OCI-LY7 (cell line): ENCODE measurements around the gene RAB3IP. TPM values are rescaled to one million over a fixed set of nuclear protein-coding genes. Genes with fewer than 3 reads are reported as not detected.

Experiments
- BruUV-seq: library from RNA; stranded (reverse); fragments of 400-500 nt; replicated peaks from 2 replicates; lab custom pipeline; 2021; lab: Mats Ljungman, UMichigan
- CTCF ChIA-PET: fragments of 300-600 bp; sonication (Branson Sonifier 250); formaldehyde crosslinking; loops from one replicate; lab custom pipeline; 2022; ENCODE audit warnings: antibody characterized with exemption; ENCODE audit not compliant: unreplicated experiment; lab: Charles Lee
- POLR2A ChIA-PET: fragments of 300-600 bp; sonication (Branson Sonifier 250); formaldehyde crosslinking; loops from one replicate; lab custom pipeline; 2022; ENCODE audit warnings: antibody characterized with exemption; lab: Charles Lee
- DNase-seq: peaks from one replicate; pipeline ENCODE4 v3.0.0-alpha.2; 2015; ENCODE audit warnings: low spot score
- H2AFZ ChIP-seq: fragments of 200-600 bp; sonication (generic), shearing (Covaris generic); 2 replicates; pipeline ENCODE4 v1.6.1; 2014; ENCODE audit warnings: mild to moderate bottlenecking, antibody characterized with exemption, low read length, moderate library complexity
- H3K27ac ChIP-seq: fragments of 200-600 bp; sonication (generic); 2 replicates; pipeline ENCODE4 v1.5.1; 2014; ENCODE audit warnings: mixed run types, low read depth, mild to moderate bottlenecking, moderate library complexity, low read length, inconsistent platforms; ENCODE audit not compliant: poor library complexity, severe bottlenecking
- H3K36me3 ChIP-seq: fragments of 200-600 bp; sonication (generic); 2 replicates; pipeline ENCODE4 v1.6.1; 2014; ENCODE audit warnings: mild to moderate bottlenecking, antibody characterized with exemption, low read length, moderate library complexity, mixed read lengths; ENCODE audit not compliant: insufficient read depth
- H3K4me1 ChIP-seq: fragments of 200-600 bp; sonication (generic); 2 replicates; pipeline ENCODE4 v1.5.1; 2014; ENCODE audit warnings: mild to moderate bottlenecking, low read length; ENCODE audit not compliant: insufficient read depth, poor library complexity, severe bottlenecking
- H3K4me2 ChIP-seq: fragments of 200-600 bp; sonication (generic); 2 replicates; pipeline ENCODE4 v1.6.1; 2014; ENCODE audit warnings: mild to moderate bottlenecking, low read length
- H3K4me3 ChIP-seq: fragments of 200-600 bp; sonication (generic); 2 replicates; pipeline ENCODE4 v1.5.1; 2014; ENCODE audit warnings: mild to moderate bottlenecking, low read depth, low read length; ENCODE audit not compliant: poor library complexity, severe bottlenecking
- H3K79me2 ChIP-seq: fragments of 200-600 bp; sonication (generic); 2 replicates; pipeline ENCODE4 v1.6.1; 2016; ENCODE audit warnings: low read depth, mild to moderate bottlenecking, low read length, moderate library complexity, mixed read lengths; ENCODE audit not compliant: insufficient read depth
- H3K9me2 ChIP-seq: fragments of 200-600 bp; sonication (generic); 2 replicates; pipeline ENCODE4 v1.6.1; 2016; ENCODE audit warnings: mild to moderate bottlenecking, low read length, mixed read lengths; ENCODE audit not compliant: insufficient read depth
- H3K9me3 ChIP-seq: fragments of 200-600 bp; sonication (generic); 2 replicates; pipeline ENCODE4 v1.6.1; 2014; ENCODE audit warnings: mild to moderate bottlenecking, mixed run types, low read length, mixed read lengths
- H4K20me1 ChIP-seq: fragments of 200-600 bp; sonication (generic); 2 replicates; pipeline ENCODE4 v1.6.1; 2014; ENCODE audit warnings: mild to moderate bottlenecking, antibody characterized with exemption, low read length, moderate library complexity, mixed read lengths; ENCODE audit not compliant: insufficient read depth
- CTCF ChIP-seq: fragments of 200-600 bp; sonication (generic); conservative IDR thresholded peaks from 2 replicates; pipeline ENCODE4 v1.5.1; 2014; ENCODE audit warnings: mild to moderate bottlenecking, antibody characterized with exemption, low read length, moderate library complexity, mixed read lengths
- EZH2phosphoT487 ChIP-seq: fragments of 200-600 bp; sonication (generic); IDR thresholded peaks from 2 replicates; pipeline ENCODE4 v1.6.1; 2018; ENCODE audit warnings: low read depth, borderline replicate concordance, mild to moderate bottlenecking, mixed run types, antibody characterized with exemption, low read length, moderate library complexity, mixed read lengths
- intact Hi-C: fragments of 100-400 bp; cut with micrococcal nuclease; formaldehyde crosslinking; loops from one replicate; pipeline ENCODE4 v1.10.0; 2022; ENCODE audit not compliant: unreplicated experiment
- total RNA-seq, 2 experiments: library from RNA; depleted of rRNA in 1 of 2; stranded (reverse); fragments of >200 nt in 1 of 2; shearing (Covaris generic) in 1 of 2; gene quantifications; 2 replicates each; pipeline ENCODE4 v1.2.3, GENCODE V29; 2014 to 2022

The RAB3IP gene
- total RNA-seq, 2 experiments from 2014 or later, result 49.0 to 60.6 TPM

GRCh38 chr12:69828897-69829296 is 90.2 kb downstream of the RAB3IP start:
- Histone ChIP-seq H3K36me3 (no peaks in the 10 kb centered on the region), H4K20me1 (no peaks in the 10 kb centered on the region), H3K4me3 (no peak overlapping the region), H3K4me2 (no peak overlapping the region), H3K9me3 (no peaks in the 10 kb centered on the region), H3K27ac (no peak overlapping the region), H3K79me2 (no peaks in the 10 kb centered on the region), H2AFZ (no peak overlapping the region), H3K4me1 (no peaks in the 10 kb centered on the region), H3K9me2 (no peaks in the 10 kb centered on the region)
- no peak for TF ChIP-seq CTCF
- TF ChIP-seq EZH2phosphoT487, result no peak
- POLR2A ChIA-PET, result interaction anchor here (0.6 to 1.3 kb wide), 5 partner anchors 12 to 1420 kb away, joined by 3 to 8 read pairs (median 3); no protein-coding TSS in a partner anchor
- intact Hi-C loops, result no loop called here
- CTCF ChIA-PET, result no interaction called here
- DNase-seq, result no peak
- no TSS peak for BruUV-seq

GRCh38 chr12:69833696-69834095 is 95.0 kb downstream of the RAB3IP start:
- Histone ChIP-seq H3K79me2 (no peaks in the 10 kb centered on the region), H3K9me3 (no peaks in the 10 kb centered on the region), H2AFZ (no peak overlapping the region), H3K4me3 (no peak overlapping the region), H3K9me2 (no peaks in the 10 kb centered on the region), H3K36me3 (no peaks in the 10 kb centered on the region), H3K4me2 (no peak overlapping the region), H4K20me1 (no peaks in the 10 kb centered on the region), H3K27ac (no peak overlapping the region), H3K4me1 (no peaks in the 10 kb centered on the region)
- CTCF ChIA-PET, result no interaction called here
- intact Hi-C loops, result no loop called here
- no TSS peak for BruUV-seq
- DNase-seq, result no peak
- POLR2A ChIA-PET, result interaction anchor here (0.7 kb wide), 2 partner anchors 39 to 75 kb away, joined by 4 to 7 read pairs; no protein-coding TSS in a partner anchor
- no peak for TF ChIP-seq EZH2phosphoT487
- TF ChIP-seq CTCF, result no peak

GRCh38 chr12:69834147-69834546 is 95.5 kb downstream of the RAB3IP start:
- Histone ChIP-seq H3K9me2 (no peaks in the 10 kb centered on the region), H3K4me2 (no peak overlapping the region), H3K36me3 (no peaks in the 10 kb centered on the region), H3K27ac (no peak overlapping the region), H3K79me2 (no peaks in the 10 kb centered on the region), H3K9me3 (no peaks in the 10 kb centered on the region), H3K4me1 (no peaks in the 10 kb centered on the region), H4K20me1 (no peaks in the 10 kb centered on the region), H3K4me3 (no peak overlapping the region), H2AFZ (no peak overlapping the region)
- POLR2A ChIA-PET, result interaction anchor here (0.7 kb wide), 2 partner anchors 40 to 75 kb away, joined by 4 to 7 read pairs; no protein-coding TSS in a partner anchor
- CTCF ChIA-PET, result no interaction called here
- no peak for DNase-seq
- no TSS peak for BruUV-seq
- TF ChIP-seq CTCF, result no peak
- no peak for TF ChIP-seq EZH2phosphoT487
- intact Hi-C loops, result no loop called here
